Thoracic aorta (tissue), 2 donors: ENCODE measurements around the gene UBE2J2. TPM values are rescaled to one million over a fixed set of nuclear protein-coding genes. Genes with fewer than 3 reads are reported as not detected.

Experiments used
- ATAC-seq: fragments of 150-250 bp; one replicate; pipeline ENCODE4 v1.8.0; 2017; ENCODE audit warnings: low read depth; ENCODE audit not compliant: insufficient number of reproducible peaks, low FRiP score
- DNase-seq: peaks from one replicate; pipeline ENCODE4 v3.0.0-alpha.2; 2020; ENCODE audit warnings: low spot score
- H3K27ac ChIP-seq, 2 donors: fragments of 200-600 bp; sonication (generic); 1 replicate in 1 of 2; 2 replicates in 1 of 2; pipeline ENCODE4 v1.5.1; 2016; ENCODE audit warnings: mild to moderate bottlenecking in 2 of 2, moderate library complexity in 2 of 2
- H3K27me3 ChIP-seq: fragments of 200-600 bp; sonication (generic); replicated peaks from 2 replicates; pipeline ENCODE4 v1.6.0; 2016; ENCODE audit warnings: mild to moderate bottlenecking; ENCODE audit not compliant: insufficient read depth
- H3K36me3 ChIP-seq: fragments of 200-600 bp; sonication (generic); one replicate; pipeline ENCODE4 v1.5.1; 2016
- H3K4me1 ChIP-seq, 2 donors: fragments of 200-600 bp; sonication (generic); 1 replicate in 1 of 2; 2 replicates in 1 of 2; pipeline versions ENCODE4 v1.5.1 to v1.6.0; 2016; ENCODE audit warnings: low read depth in 2 of 2, mild to moderate bottlenecking in 1 of 2; ENCODE audit not compliant: control insufficient read depth in 1 of 2
- H3K4me3 ChIP-seq: fragments of 200-600 bp; sonication (generic); 2 replicates; pipeline ENCODE4 v1.5.1; 2016; ENCODE audit warnings: mild to moderate bottlenecking
- H3K9me3 ChIP-seq: fragments of 200-600 bp; sonication (generic); 2 replicates; pipeline ENCODE4 v1.5.1; 2016
- CTCF ChIP-seq: fragments of 200-600 bp; sonication (generic); IDR thresholded peaks from one replicate; pipeline ENCODE4 v1.5.1; 2019; ENCODE audit warnings: antibody characterized with exemption
- total RNA-seq, 2 donors: library from RNA; depleted of rRNA; stranded (reverse); fragments of >200 nt; gene quantifications; one replicate each; pipeline versions ENCODE4 v1.1.0 to v1.2.3, GENCODE V29; 2016

UBE2J2 gene
- total RNA-seq, 2 donors from 2014 or later, result 43.5 to 57.7 TPM

GRCh38 chr1:1312450-1313314 lies 39.0 kb upstream of the UBE2J2 start:
- Histone ChIP-seq H3K36me3 (peaks cover 37% of the 10 kb centered on the region), H3K9me3 (no peaks in the 10 kb centered on the region), H3K27ac (no peak overlapping the region), H3K27me3 (no peaks in the 10 kb centered on the region), H3K4me1 (peaks cover 2 to 18% of the 10 kb centered on the region in 2 donors), H3K4me3 (no peak overlapping the region)
- DNase-seq (no peak), ATAC-seq (no peak)
- TF ChIP-seq CTCF, result no peak

- Histone ChIP-seq H3K4me1 (peaks cover 8 to 22% of the 10 kb centered on the region in 2 donors), H3K27me3 (no peaks in the 10 kb centered on the region), H3K27ac (no peak overlapping the region), H3K36me3 (peaks cover 37% of the 10 kb centered on the region), H3K9me3 (no peaks in the 10 kb centered on the region), H3K4me3 (no peak overlapping the region)
- no peak for ATAC-seq
- no peak for DNase-seq
- no peak for TF ChIP-seq CTCF
These were observed 37.8 kb upstream of the UBE2J2 start for GRCh38 chr1:1311107-1312104.

- Histone ChIP-seq H3K9me3 (no peaks in the 10 kb centered on the region), H3K36me3 (peaks cover 37% of the 10 kb centered on the region), H3K4me1 (peaks cover 16 to 30% of the 10 kb centered on the region in 2 donors), H3K27ac (no peak overlapping the region), H3K4me3 (no peak overlapping the region), H3K27me3 (no peaks in the 10 kb centered on the region)
- ATAC-seq (no peak), DNase-seq (no peak)
- no peak for TF ChIP-seq CTCF
These were observed 36.9 kb upstream of the UBE2J2 start for GRCh38 chr1:1310476-1311053.

DNA sequence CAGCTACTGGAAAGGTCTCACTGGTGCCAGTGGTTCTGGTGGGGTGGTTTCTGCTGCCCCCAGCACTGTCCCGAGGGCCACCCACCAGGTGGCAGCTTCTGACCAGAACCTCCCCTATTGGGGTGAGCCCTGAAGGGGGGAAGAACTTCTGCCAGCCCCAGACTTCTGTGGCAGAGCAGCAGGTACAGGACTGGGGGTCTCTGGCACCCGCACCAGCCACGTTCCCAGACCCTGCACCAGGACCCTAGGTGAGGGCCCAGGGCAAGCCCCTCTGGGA lies 36.4 kb upstream of the UBE2J2 start:
- DNase-seq (no peak), ATAC-seq (no peak)
- no peaks in the 10 kb centered on the region for H3K9me3 ChIP-seq
- H3K4me3 ChIP-seq, result no peak overlapping the region
- peak overlapping the region in 1 of 2 donors; percentile 38 for H3K27ac ChIP-seq
- no peak for TF ChIP-seq CTCF
- H3K27me3 ChIP-seq, result no peaks in the 10 kb centered on the region
- H3K36me3 ChIP-seq, result peaks cover 37% of the 10 kb centered on the region
- peaks cover 21 to 35% of the 10 kb centered on the region in 2 donors for H3K4me1 ChIP-seq
